Astrocyte (in vitro differentiated cells and primary cell): Measurements from ENCODE around the gene PCNT. TPM values are rescaled to one million over a fixed set of nuclear protein-coding genes. Genes with fewer than 3 reads are reported as not detected.

ENCODE experiments used
- DNase-seq: peaks from one replicate; pipeline ENCODE4 v3.0.0-alpha.2; 2010; ENCODE audit warnings: low read depth
- FAIRE-seq: peaks from 2 replicates; lab custom pipeline; 2011; peaks lifted over from hg19 to GRCh38; lab: Jason Lieb, UNC
- H2AFZ ChIP-seq: 2 replicates; pipeline ENCODE4 v1.6.0; 2012; ENCODE audit warnings: low read depth, low read length, inconsistent platforms
- H3K27ac ChIP-seq: 2 replicates; pipeline ENCODE4 v1.5.1; 2011; ENCODE audit warnings: low read depth, low read length, inconsistent platforms
- H3K27me3 ChIP-seq: 2 replicates; pipeline ENCODE4 v1.6.0; 2011; ENCODE audit warnings: low read length, inconsistent platforms; ENCODE audit not compliant: insufficient read depth
- H3K36me3 ChIP-seq: 2 replicates; pipeline ENCODE4 v1.5.1; 2011; ENCODE audit warnings: low read length, inconsistent platforms; ENCODE audit not compliant: insufficient read depth
- H3K4me1 ChIP-seq: 2 replicates; pipeline ENCODE4 v1.5.1; 2011; ENCODE audit warnings: low read length, inconsistent platforms; ENCODE audit not compliant: insufficient read depth
- H3K4me2 ChIP-seq: 2 replicates; pipeline ENCODE4 v1.6.0; 2012; ENCODE audit warnings: low read length, inconsistent platforms
- H3K4me3 ChIP-seq: 2 replicates; pipeline ENCODE4 v1.5.1; 2011; ENCODE audit warnings: low read depth, mild to moderate bottlenecking, low read length, inconsistent platforms; ENCODE audit not compliant: insufficient read depth
- H3K79me2 ChIP-seq: 2 replicates; pipeline ENCODE4 v1.6.0; 2012; ENCODE audit warnings: mild to moderate bottlenecking, low read length, inconsistent platforms; ENCODE audit not compliant: insufficient read depth
- H3K9ac ChIP-seq: 2 replicates; pipeline ENCODE4 v1.6.0; 2012; ENCODE audit warnings: mild to moderate bottlenecking, low read length, inconsistent platforms
- H3K9me3 ChIP-seq: 2 replicates; pipeline ENCODE4 v1.5.1; 2012; ENCODE audit warnings: low read depth, mild to moderate bottlenecking, low read length, inconsistent platforms; ENCODE audit not compliant: insufficient read depth
- H4K20me1 ChIP-seq: 2 replicates; pipeline ENCODE4 v1.6.0; 2012; ENCODE audit warnings: low read length, inconsistent platforms; ENCODE audit not compliant: insufficient read depth
- H3K27ac Mint-ChIP-seq: one replicate; pipeline ENCODE4 v1.8.0; 2021; ENCODE audit warnings: mild to moderate bottlenecking, mixed read lengths; ENCODE audit not compliant: unreplicated experiment
- H3K27me3 Mint-ChIP-seq: one replicate; pipeline ENCODE4 v1.8.0; 2021; ENCODE audit warnings: low read depth, mixed read lengths; ENCODE audit not compliant: unreplicated experiment
- H3K36me3 Mint-ChIP-seq: one replicate; pipeline ENCODE4 v1.8.0; 2021; ENCODE audit warnings: low read depth, mixed read lengths; ENCODE audit not compliant: unreplicated experiment
- H3K4me1 Mint-ChIP-seq: one replicate; pipeline ENCODE4 v1.8.0; 2021; ENCODE audit warnings: low read depth, mixed read lengths; ENCODE audit not compliant: unreplicated experiment
- H3K4me3 Mint-ChIP-seq: one replicate; pipeline ENCODE4 v1.8.0; 2021; ENCODE audit warnings: mild to moderate bottlenecking, moderate library complexity, mixed read lengths; ENCODE audit not compliant: unreplicated experiment
- H3K9me3 Mint-ChIP-seq: one replicate; pipeline ENCODE4 v1.8.0; 2021; ENCODE audit warnings: mild to moderate bottlenecking, mixed read lengths; ENCODE audit not compliant: unreplicated experiment
- CTCF ChIP-seq: IDR thresholded peaks from 2 replicates; pipeline ENCODE4 v1.5.1; 2011; ENCODE audit warnings: low read depth, mild to moderate bottlenecking, inconsistent platforms, low read length, moderate library complexity; ENCODE audit not compliant: insufficient read depth
- EZH2 ChIP-seq: IDR thresholded peaks from 2 replicates; pipeline ENCODE4 v1.6.1; 2012; ENCODE audit warnings: mild to moderate bottlenecking, low read length, inconsistent platforms; ENCODE audit not compliant: insufficient read depth
- total RNA-seq: library from RNA; stranded (reverse); gene quantifications from 2 replicates; pipeline ENCODE4 v1.2.1, GENCODE V29; 2021

Gene PCNT
- total RNA-seq, 1 donor from 2014 or later, result 19.9 TPM

- Mint-ChIP-seq H3K36me3 (peaks cover 24% of the 10 kb centered on the region), H3K4me1 (no peaks in the 10 kb centered on the region), H3K4me3 (no peak overlapping the region), H3K9me3 (no peaks in the 10 kb centered on the region), H3K27ac (no peak overlapping the region), H3K27me3 (no peaks in the 10 kb centered on the region)
- H3K36me3 ChIP-seq, result peaks cover 7% of the 10 kb centered on the region
- TF ChIP-seq CTCF (no peak), EZH2 (no peak)
- no peak overlapping the region for H3K9ac ChIP-seq
- no peak for FAIRE-seq
- H3K4me3 ChIP-seq, result no peak overlapping the region
- H3K27ac ChIP-seq, result no peak overlapping the region
- no peaks in the 10 kb centered on the region for H3K27me3 ChIP-seq
- no peaks in the 10 kb centered on the region for H3K4me1 ChIP-seq
- H3K79me2 ChIP-seq, result no peaks in the 10 kb centered on the region
- H4K20me1 ChIP-seq, result peaks cover 4% of the 10 kb centered on the region
- H3K9me3 ChIP-seq, result no peaks in the 10 kb centered on the region
- no peak for DNase-seq
- H2AFZ ChIP-seq, result no peak overlapping the region
- no peak overlapping the region for H3K4me2 ChIP-seq
Observed at GRCh38 chr21:46416551-46416950, 92.6 kb downstream of the PCNT start.

- Histone ChIP-seq H3K4me2 (no peak overlapping the region), H3K27me3 (no peaks in the 10 kb centered on the region), H3K4me1 (no peaks in the 10 kb centered on the region), H3K9ac (no peak overlapping the region), H2AFZ (no peak overlapping the region), H3K27ac (no peak overlapping the region), H3K36me3 (peaks cover 4% of the 10 kb centered on the region), H3K4me3 (no peak overlapping the region), H3K9me3 (no peaks in the 10 kb centered on the region), H3K79me2 (no peaks in the 10 kb centered on the region), H4K20me1 (peaks cover 4% of the 10 kb centered on the region)
- TF ChIP-seq CTCF (no peak), EZH2 (no peak)
- DNase-seq (no peak), FAIRE-seq (no peak)
- no peaks in the 10 kb centered on the region for H3K4me1 Mint-ChIP-seq
- peaks cover 25% of the 10 kb centered on the region for H3K36me3 Mint-ChIP-seq
- no peaks in the 10 kb centered on the region for H3K27me3 Mint-ChIP-seq
- no peak overlapping the region for H3K27ac Mint-ChIP-seq
- no peaks in the 10 kb centered on the region for H3K9me3 Mint-ChIP-seq
- H3K4me3 Mint-ChIP-seq, result no peak overlapping the region
Observed at GRCh38 chr21:46418265-46418946, 94.5 kb downstream of the PCNT start.
